PC-3 (cell line): ENCODE measurements around the gene PXDC1. TPM values are rescaled to one million over a fixed set of nuclear protein-coding genes. Genes with fewer than 3 reads are reported as not detected.

Source experiments
- ATAC-seq: fragments of 200-7000 bp; cut with Tn5 transposase; 2 replicates; pipeline ENCODE4 v1.9.1; 2020; ENCODE audit warnings: mild to moderate bottlenecking, moderate library complexity
- BruUV-seq: library from RNA; stranded (reverse); fragments of 400-500 nt; replicated peaks from 2 replicates; lab custom pipeline; 2021; lab: Mats Ljungman, UMichigan
- CTCF ChIA-PET: fragments of 300-600 bp; sonication (Branson Sonifier 250); formaldehyde crosslinking; loops from one replicate; lab custom pipeline; 2022; ENCODE audit warnings: antibody characterized with exemption; lab: Charles Lee
- POLR2A ChIA-PET: fragments of 300-600 bp; sonication (Branson Sonifier 250); formaldehyde crosslinking; loops from one replicate; lab custom pipeline; 2022; ENCODE audit warnings: antibody characterized with exemption; ENCODE audit not compliant: unreplicated experiment; lab: Charles Lee
- DNase-seq: peaks from one replicate; pipeline ENCODE4 v3.0.0-alpha.2; 2015
- H2AFZ ChIP-seq: fragments of 300-600 bp; sonication (generic); 2 replicates; pipeline ENCODE4 v1.6.0; 2016; ENCODE audit warnings: antibody characterized with exemption, low read length
- H3F3A ChIP-seq: fragments of 300-600 bp; sonication (generic); one replicate; pipeline ENCODE4 v1.6.0; 2017; ENCODE audit warnings: antibody characterized with exemption, low read length, control low read depth, mild to moderate bottlenecking; ENCODE audit not compliant: unreplicated experiment
- H3K27ac ChIP-seq: fragments of 300-600 bp; sonication (generic); 2 replicates; pipeline ENCODE4 v1.5.1; 2016; ENCODE audit warnings: mild to moderate bottlenecking, low read length
- H3K27me3 ChIP-seq: fragments of 300-600 bp; sonication (generic); 2 replicates; pipeline ENCODE4 v1.6.1; 2016; ENCODE audit warnings: low read length, mixed read lengths
- H3K36me3 ChIP-seq: fragments of 300-600 bp; sonication (generic); 2 replicates; pipeline ENCODE4 v1.6.1; 2016; ENCODE audit warnings: low read depth, mixed run types, low read length, mixed read lengths
- H3K4me1 ChIP-seq: fragments of 300-600 bp; sonication (generic); 2 replicates; pipeline ENCODE4 v1.5.1; 2016; ENCODE audit warnings: low read length; ENCODE audit not compliant: insufficient read depth
- H3K4me2 ChIP-seq: fragments of 300-600 bp; sonication (generic); 2 replicates; pipeline ENCODE4 v1.6.0; 2016; ENCODE audit warnings: low read length
- H3K4me3 ChIP-seq: fragments of 300-600 bp; sonication (generic); 2 replicates; pipeline ENCODE4 v1.5.1; 2016; ENCODE audit warnings: mild to moderate bottlenecking, low read length, mixed read lengths
- H3K79me2 ChIP-seq: fragments of 300-600 bp; sonication (generic); 2 replicates; pipeline ENCODE4 v1.6.1; 2017; ENCODE audit warnings: low read length, mixed read lengths
- H3K9ac ChIP-seq: fragments of 300-600 bp; sonication (generic); 2 replicates; pipeline ENCODE4 v1.6.0; 2016; ENCODE audit warnings: mild to moderate bottlenecking, low read length
- H3K9me2 ChIP-seq: fragments of 300-600 bp; sonication (generic); replicated peaks from 2 replicates; pipeline ENCODE4 v1.6.1; 2016; ENCODE audit warnings: mixed run types, low read length, mixed read lengths
- H3K9me3 ChIP-seq: fragments of 300-600 bp; sonication (generic); 2 replicates; pipeline ENCODE4 v1.6.1; 2016; ENCODE audit warnings: low read length, mixed read lengths
- H4K20me1 ChIP-seq: fragments of 300-600 bp; sonication (generic); 2 replicates; pipeline ENCODE4 v1.6.1; 2016; ENCODE audit warnings: low read length, mixed read lengths
- EZH2 ChIP-seq: fragments of 300-600 bp; sonication (generic); IDR thresholded peaks from one replicate; pipeline ENCODE4 v1.6.1; 2017; ENCODE audit warnings: antibody characterized with exemption, mild to moderate bottlenecking, low read length; ENCODE audit not compliant: unreplicated experiment
- EZH2phosphoT487 ChIP-seq: fragments of 300-600 bp; sonication (generic); IDR thresholded peaks from 2 replicates; pipeline ENCODE4 v1.6.1; 2018; ENCODE audit warnings: mild to moderate bottlenecking, antibody characterized with exemption, low read length, borderline replicate concordance
- intact Hi-C: fragments of 100-400 bp; cut with micrococcal nuclease; formaldehyde crosslinking; loops from 2 replicates; pipeline ENCODE4 v1.9.0; 2023
- total RNA-seq: library from RNA; depleted of rRNA; stranded (reverse); fragments of >200 nt; gene quantifications from 2 replicates; pipeline ENCODE4 v1.2.3, GENCODE V29; 2014
- TF ChIP-seq, protein P1 (sequence below): fragments of 300-600 bp; sonication (generic); conservative IDR thresholded peaks from 2 replicates; pipeline ENCODE4 v1.5.1; 2017; ENCODE audit warnings: antibody characterized with exemption, low read depth, mild to moderate bottlenecking, low read length

The PXDC1 gene
- total RNA-seq, 1 experiment from 2014 or later: 46.2 TPM

DNA sequence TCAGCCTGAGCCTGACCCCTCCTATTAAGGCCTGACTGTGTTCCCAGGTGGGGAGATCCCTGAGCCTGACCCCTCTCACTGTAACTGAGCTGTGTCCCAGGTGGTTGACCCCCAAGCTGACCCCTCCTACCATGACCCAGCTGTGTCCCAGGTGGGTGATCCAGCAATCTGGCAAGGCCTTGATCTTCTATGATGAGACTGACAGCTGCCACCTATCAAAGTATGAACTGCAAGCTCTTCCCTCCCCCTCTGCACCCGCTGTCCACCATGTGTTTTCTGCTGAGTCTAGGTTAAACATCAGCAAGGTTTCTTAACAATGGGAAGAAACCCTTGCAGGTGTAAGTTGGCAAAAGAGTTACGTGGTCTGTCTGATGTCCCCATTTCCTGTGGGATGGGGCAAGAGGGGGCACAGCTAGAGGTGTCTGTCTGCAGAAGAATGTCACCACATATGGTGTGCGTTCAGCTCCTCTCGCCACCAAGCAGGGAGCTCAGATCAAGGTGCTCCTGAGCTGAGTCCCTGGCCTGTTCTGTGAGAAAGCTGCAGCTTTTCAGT is 5.9 kb downstream of the PXDC1 start:
- no peak overlapping the region for H2AFZ ChIP-seq
- H3F3A ChIP-seq: no peaks in the 10 kb centered on the region
- no peaks in the 10 kb centered on the region for H3K27me3 ChIP-seq
- peaks cover 20% of the 10 kb centered on the region for H4K20me1 ChIP-seq
- DNase-seq: no peak
- H3K4me3 ChIP-seq: no peak overlapping the region
- no peak for ATAC-seq
- no peaks in the 10 kb centered on the region for H3K9me2 ChIP-seq
- H3K4me2 ChIP-seq: no peak overlapping the region
- H3K27ac ChIP-seq: no peak overlapping the region
- H3K9ac ChIP-seq: no peak overlapping the region
- CTCF ChIA-PET: no interaction called here
- H3K36me3 ChIP-seq: no peaks in the 10 kb centered on the region
- peaks cover 49% of the 10 kb centered on the region for H3K4me1 ChIP-seq
- no TSS peak for BruUV-seq
- POLR2A ChIA-PET: no interaction called here
- no peaks in the 10 kb centered on the region for H3K9me3 ChIP-seq
- peaks cover 98% of the 10 kb centered on the region for H3K79me2 ChIP-seq
- intact Hi-C loops: no loop called here
- TF ChIP-seq, protein P1, sequence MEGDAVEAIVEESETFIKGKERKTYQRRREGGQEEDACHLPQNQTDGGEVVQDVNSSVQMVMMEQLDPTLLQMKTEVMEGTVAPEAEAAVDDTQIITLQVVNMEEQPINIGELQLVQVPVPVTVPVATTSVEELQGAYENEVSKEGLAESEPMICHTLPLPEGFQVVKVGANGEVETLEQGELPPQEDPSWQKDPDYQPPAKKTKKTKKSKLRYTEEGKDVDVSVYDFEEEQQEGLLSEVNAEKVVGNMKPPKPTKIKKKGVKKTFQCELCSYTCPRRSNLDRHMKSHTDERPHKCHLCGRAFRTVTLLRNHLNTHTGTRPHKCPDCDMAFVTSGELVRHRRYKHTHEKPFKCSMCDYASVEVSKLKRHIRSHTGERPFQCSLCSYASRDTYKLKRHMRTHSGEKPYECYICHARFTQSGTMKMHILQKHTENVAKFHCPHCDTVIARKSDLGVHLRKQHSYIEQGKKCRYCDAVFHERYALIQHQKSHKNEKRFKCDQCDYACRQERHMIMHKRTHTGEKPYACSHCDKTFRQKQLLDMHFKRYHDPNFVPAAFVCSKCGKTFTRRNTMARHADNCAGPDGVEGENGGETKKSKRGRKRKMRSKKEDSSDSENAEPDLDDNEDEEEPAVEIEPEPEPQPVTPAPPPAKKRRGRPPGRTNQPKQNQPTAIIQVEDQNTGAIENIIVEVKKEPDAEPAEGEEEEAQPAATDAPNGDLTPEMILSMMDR: no peak
- no peak for TF ChIP-seq EZH2phosphoT487
- TF ChIP-seq EZH2: no peak

- Histone ChIP-seq H4K20me1 (peaks cover 23% of the 10 kb centered on the region), H3F3A (no peaks in the 10 kb centered on the region), H3K27ac (no peak overlapping the region), H3K4me2 (no peak overlapping the region), H3K9me3 (no peaks in the 10 kb centered on the region), H3K36me3 (no peaks in the 10 kb centered on the region), H3K9me2 (no peaks in the 10 kb centered on the region), H3K4me1 (peaks cover 48% of the 10 kb centered on the region), H3K27me3 (no peaks in the 10 kb centered on the region), H3K79me2 (peaks cover 98% of the 10 kb centered on the region), H2AFZ (no peak overlapping the region), H3K4me3 (no peak overlapping the region), H3K9ac (no peak overlapping the region)
- DNase-seq: no peak
- ChIA-PET POLR2A (no interaction called here), CTCF (no interaction called here)
- ATAC-seq: no peak
- BruUV-seq: no TSS peak
- intact Hi-C loops: loop anchor here (5.0 kb wide), 1 partner anchor 232 kb away; no protein-coding TSS in a partner anchor
- TF ChIP-seq, protein P1: no peak
- TF ChIP-seq EZH2phosphoT487 (no peak), EZH2 (no peak)
Observed at GRCh38 chr6:3744901-3745470, 6.5 kb downstream of the PXDC1 start.
